COR-L47 (cell line): Measurements from ENCODE around the gene FFAR1.

ENCODE experiments used
- DNase-seq: peaks from one replicate; lab custom pipeline; 2025; lab: John Stamatoyannopoulos, UW

Gene FFAR1

DNA sequence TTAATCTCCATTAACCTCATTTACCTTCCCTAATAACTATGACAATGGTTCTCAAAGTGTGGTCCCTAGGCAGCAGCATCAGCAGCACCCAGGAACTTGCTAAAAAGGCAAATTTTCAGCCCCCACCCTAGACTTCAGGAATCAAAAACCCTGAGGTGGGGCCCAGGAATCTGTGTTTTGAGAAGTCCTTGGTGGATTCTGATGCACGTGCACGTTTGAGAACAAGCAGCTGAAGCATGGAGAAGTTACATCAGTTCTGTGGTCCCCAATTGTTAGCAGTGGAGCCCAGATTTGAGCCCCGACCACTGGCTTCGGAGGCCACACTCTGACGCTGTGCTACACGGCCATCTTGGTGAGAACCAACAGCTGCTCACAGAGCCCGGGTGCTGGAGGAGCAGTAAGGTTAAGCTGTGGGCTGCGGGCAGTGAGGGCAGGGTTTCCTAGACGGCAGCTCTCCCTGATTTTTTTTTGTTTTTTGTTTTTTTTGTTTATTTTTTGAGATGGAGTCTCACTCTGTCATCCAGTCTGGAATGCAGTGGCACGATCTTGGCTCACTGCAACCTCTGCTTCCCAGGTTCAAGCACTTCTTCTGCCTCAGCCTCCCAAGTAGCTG is 32.7 kb upstream of the FFAR1 start:
- no peak for DNase-seq

GRCh38 chr19:35315883-35316282 is 31.8 kb upstream of the FFAR1 start:
- no peak for DNase-seq

- no peak for DNase-seq
Measured at GRCh38 chr19:35316560-35316959, 31.1 kb upstream of the FFAR1 start.

DNA sequence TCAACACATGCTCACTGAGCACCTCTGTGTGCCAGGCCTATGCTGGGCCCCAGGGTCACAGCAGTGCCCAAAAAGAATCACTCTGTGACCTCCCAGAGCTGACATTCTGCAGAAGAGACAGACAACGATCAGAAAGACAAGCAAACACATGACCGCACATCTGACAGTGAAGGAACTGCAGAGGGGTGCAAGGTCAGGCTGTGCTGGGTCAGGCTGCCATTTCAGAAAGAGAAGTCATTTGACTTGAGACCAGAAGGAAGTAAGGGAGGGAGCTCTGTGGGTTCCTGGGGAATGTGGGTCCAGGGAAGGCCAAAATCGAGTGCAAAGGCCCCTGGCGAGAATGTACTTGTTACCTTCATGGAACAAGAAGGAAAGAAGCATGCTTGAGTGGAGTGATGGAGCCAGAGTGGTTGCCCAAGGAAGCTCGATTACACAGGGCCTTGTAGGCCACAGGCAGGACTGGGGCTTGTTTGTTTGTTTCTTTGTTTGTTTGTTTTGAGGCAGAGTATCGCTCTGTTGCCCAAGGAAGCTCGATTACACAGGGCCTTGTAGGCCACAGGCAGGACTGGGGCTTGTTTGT is 30.1 kb upstream of the FFAR1 start:
- DNase-seq: no peak

DNA sequence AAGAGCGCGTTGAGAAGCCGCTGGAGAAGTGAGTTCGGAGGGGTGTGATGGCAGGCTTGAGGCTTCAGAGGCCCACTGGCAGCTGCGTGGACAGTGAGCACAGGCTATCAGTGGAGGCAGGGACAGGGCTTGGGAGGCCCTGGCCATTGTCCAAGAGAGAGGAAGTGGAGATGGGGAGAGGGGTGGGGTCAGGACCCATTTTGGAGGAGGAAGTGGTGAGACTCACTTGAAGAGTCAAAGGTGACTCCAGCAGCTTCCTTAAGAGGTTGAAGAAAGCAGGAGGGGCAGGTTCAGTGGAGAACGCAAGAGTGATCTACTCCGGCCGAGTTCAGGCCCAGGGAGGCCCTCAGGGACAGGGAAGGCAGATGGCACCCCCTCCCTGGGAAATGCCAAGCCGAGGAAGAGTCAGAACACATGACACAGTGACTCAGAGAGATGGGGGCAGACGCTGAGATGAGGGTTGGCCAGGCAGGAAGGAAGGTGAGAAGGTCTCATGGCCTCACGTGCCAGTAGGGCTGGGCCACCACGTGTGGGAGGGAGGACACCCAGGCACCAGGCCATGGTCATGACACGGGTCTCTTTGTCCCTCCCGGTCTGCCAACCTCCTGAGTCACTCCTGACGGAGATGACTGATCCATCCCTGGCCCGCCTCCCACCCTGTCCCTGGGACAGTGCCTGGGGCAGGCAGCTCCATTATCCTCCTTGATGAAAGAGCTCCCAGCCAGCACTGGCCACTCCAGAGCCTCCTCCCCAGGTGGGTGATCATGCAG is 28.8 kb upstream of the FFAR1 start:
- DNase-seq: no peak

DNA sequence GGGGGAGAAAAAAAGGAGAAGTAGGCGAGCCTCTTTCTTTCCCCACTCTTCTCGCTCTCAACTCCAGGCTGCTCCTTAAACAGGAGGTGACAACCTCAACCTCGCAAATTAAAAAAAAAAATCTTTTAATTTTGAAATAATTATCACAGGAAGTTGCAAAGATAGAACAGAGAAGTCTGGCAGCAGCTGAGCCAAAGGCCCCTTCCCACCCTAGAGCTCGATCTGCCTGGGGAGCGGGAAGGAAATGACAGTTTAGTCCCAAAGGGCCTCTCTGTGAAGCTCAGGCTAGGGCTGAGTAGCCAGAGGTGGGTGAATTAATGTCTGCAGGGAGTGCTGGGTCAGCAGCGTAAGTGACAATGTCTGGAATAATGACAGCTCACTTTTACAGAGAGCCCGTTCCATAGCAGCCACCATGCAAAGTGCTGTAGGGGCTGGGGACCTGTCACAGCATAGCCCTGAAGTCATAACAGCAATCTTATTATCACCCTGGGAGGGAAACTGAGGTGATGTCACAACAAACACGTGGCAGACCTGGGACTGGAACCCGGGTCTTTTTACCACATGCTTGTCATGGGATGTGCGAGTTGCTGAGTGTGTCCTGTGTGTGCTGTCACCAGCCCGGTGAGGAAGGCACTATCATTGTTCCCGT is 27.5 kb upstream of the FFAR1 start:
- DNase-seq: no peak

DNA sequence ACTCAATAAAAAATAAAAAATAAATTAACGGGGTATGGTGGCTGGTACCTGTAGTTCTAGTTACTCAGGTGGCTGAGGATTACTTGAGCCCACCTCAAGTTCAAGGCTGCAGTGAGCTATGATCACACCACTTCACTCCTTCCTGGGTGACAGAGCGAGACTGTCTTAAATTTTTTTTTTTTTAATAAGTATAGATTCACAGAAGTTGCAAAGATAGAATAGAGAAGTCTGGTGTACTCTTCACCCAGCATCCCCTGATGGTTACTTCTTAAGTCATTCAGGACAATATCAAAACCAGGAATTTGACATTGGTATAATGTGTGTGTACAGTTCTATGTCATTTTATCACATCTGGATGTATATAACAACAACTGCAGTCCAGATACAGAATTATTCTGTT is 26.4 kb upstream of the FFAR1 start:
- no peak for DNase-seq

- no peak for DNase-seq
Measured at GRCh38 chr19:35322014-35322413, 25.7 kb upstream of the FFAR1 start.

DNA sequence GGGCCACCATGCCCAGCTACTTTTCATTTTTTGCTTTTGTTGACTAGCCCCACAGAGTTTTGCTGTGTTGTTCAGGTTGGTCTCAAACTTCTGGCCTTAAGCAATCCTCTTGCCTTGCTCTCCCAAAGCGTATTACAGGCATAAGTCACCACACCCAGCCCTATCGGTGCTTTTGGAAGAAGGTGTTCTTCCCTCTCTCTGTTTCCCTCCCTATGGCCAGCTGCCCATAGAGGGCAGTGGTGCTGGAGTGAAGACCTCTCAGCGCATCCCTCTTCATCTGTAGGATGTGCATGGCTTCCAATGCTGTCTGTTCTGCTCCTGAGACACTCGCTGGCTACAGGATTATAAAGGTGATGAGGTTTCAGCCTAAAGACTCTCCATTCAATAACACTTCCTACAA is 20.1 kb upstream of the FFAR1 start:
- no peak for DNase-seq

DNA sequence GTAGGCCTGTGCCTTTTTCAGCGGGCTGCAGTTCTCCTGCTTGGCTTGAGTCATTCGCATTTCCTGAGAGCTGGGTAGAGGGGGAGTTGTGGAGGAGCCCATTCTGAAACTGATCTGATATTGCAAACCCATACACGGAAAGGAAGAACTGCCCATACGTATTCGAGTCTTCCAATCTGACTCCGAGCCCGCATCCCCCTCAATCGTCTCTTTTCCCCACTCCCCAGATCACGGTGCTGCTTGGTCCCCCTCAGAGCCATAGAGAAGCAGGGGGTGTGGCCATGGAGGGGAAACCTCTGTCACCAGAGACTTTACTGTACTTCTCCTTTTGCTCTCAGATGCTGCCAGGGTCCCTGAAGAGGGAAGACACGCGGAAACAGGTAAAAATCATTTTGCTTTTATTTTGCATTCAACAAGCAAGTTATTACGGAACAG is 18.8 kb upstream of the FFAR1 start, which contains the start of gene CD22:
TSS of gene CD22 (plus strand) at position 337 of the 435 bp plus-strand sequence. CDS start 2,854 bp downstream, outside the sequence.
- DNase-seq: no peak

DNA sequence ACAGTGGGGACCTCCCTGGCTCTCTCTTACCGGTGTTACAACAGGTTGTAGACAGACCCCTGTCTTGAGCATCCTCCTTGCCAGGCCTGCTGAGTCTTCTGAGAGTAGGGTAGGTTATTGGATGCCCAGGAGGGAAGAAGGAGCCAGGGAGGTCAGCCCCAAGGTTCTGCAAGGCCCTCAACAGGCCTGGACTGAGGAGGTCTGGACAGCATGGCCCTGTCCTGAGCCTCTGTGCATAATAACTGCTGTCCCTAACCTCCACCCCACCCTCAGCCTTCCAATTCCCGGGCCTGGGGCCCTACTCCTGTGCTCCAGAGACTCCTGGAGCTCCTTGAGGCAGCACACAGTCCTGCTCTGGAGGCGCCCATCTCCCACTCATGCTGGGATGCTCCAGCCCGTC is 18.4 kb upstream of the FFAR1 start:
- no peak for DNase-seq

GRCh38 chr19:35330475-35330874 is 17.2 kb upstream of the FFAR1 start:
- DNase-seq: no peak

GRCh38 chr19:35331551-35332214 is 16.0 kb upstream of the FFAR1 start:
- DNase-seq: no peak

- DNase-seq: no peak
Measured at GRCh38 chr19:35332817-35333216, 14.9 kb upstream of the FFAR1 start.

GRCh38 chr19:35334144-35334753 is 13.5 kb upstream of the FFAR1 start:
- DNase-seq: no peak

DNA sequence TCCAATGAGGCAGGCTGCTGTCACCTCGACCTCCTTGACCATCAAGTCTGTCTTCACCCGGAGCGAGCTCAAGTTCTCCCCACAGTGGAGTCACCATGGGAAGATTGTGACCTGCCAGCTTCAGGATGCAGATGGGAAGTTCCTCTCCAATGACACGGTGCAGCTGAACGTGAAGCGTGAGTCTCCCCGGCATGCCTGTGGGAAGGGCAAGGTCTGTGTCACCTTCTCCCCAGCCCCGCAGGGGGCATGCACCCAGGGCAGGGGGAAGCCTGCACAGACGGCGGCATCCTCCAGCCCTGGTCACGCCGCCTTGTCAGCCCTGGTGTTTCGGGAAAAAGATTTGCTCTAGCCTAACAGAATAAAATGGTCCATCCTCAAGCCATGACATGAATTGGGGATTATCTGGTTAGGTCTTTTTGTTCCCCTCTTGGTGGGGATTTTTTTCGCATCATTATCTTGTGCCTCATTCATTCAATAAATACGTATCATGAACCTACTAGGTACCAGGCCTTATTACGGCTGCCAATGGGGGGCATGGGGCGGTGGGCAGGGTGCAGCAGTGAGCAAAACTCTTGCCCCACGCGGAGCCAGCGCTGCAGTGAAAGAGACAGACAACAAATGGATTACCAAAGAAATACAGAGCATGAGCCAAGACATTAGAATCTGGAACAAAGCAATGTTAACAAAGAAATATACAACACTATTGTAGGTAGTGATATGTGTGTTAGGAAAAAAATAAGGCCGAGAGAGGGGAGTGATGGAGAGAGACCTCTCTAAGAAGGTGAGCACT is 11.3 kb upstream of the FFAR1 start:
- no peak for DNase-seq

DNA sequence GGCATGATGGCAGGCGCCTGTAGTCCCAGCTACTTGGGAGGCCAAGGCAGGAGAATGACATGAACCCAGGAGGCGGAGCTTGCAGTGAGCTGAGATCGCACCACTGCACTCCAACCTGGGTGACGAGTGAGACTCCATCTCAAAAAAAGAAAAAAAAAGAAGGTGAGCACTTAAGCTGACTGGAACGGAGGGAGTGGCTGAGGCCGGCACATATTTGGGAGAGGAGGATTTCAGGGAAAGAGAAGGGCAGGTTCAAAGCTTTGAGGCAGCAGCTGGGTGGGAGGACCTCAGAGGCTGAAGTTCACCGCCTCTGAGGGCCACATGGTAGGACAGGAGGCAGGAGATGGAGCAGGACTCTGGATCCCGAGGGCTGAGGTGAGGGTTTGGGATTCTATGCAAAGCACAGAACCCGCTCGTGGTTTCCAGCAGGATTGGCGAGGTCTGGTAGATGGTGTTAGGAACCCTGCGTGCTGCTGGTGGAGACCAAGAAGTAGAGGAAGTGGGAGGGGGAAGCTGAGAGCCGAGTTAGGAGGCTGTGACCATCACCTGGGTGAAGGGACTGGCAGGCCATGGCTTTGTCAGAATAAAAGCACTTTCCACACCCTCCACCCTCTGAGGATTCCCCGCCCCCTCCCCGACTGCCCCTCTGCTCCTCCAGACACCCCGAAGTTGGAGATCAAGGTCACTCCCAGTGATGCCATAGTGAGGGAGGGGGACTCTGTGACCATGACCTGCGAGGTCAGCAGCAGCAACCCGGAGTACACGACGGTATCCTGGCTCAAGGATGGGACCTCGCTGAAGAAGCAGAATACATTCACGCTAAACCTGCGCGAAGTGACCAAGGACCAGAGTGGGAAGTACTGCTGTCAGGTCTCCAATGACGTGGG is 10.4 kb upstream of the FFAR1 start:
- DNase-seq: no peak

DNA sequence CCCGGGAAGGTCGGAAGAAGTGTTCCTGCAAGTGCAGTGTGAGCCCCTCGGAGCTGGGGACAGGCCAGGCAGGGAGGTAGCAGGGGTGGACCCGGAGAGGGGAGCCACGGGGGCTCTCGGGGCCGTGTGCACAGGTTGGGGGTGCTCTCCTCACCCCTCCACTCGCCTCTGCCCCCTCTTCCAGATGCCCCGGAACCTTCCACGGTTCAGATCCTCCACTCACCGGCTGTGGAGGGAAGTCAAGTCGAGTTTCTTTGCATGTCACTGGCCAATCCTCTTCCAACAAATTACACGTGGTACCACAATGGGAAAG is 9.8 kb upstream of the FFAR1 start:
- DNase-seq: no peak

- DNase-seq: no peak
Measured at GRCh38 chr19:35340431-35340830, 7.3 kb upstream of the FFAR1 start.

DNA sequence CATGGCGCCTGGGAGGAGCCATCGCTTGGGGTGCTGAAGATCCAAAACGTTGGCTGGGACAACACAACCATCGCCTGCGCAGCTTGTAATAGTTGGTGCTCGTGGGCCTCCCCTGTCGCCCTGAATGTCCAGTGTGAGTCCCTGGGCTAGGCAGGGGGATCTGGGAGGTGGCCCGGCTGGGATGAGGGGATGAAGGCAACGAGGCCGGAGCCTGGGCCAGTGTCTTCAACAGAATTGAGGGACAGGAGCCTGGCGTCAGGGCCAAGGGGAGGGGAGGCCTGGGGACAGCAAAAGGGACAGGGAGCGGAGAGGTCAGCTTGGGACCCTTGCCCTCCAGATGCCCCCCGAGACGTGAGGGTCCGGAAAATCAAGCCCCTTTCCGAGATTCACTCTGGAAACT is 6.7 kb upstream of the FFAR1 start:
- DNase-seq: no peak
